ENCODE data around the gene ZNF654.

ZNF654 gene

GRCh38 chr3:88076712-88077111 is 17.7 kb downstream of the ZNF654 start:
- Histone ChIP-seq H3K4me3 (ENCODE audit: low read length, poor library complexity, severe bottlenecking) (no peak overlapping the region), H4K20me1 (ENCODE audit: insufficient read depth, low read length, poor library complexity, severe bottlenecking) (peaks cover 83% of the 10 kb centered on the region)

GRCh38 chr3:88078932-88079331 is 19.9 kb downstream of the ZNF654 start:
- no peak overlapping the region for H2AFZ ChIP-seq (ENCODE audit: low read length)

More at GRCh38 chr3:88076712-88077111, 17.7 kb downstream of the ZNF654 start:
- no peak overlapping the region for H3K9ac ChIP-seq (ENCODE audit: low read depth, low read length, poor library complexity, severe bottlenecking)
- H3K27me3 ChIP-seq (ENCODE audit: insufficient read depth, low read length, poor library complexity, severe bottlenecking): no peaks in the 10 kb centered on the region
- TF ChIP-seq CTCF (conservative IDR thresholded peaks at IDR 0.05; ENCODE audit: low read length) (no peak), EZH2phosphoT487 (IDR thresholded peaks at IDR 0.05; ENCODE audit: borderline replicate concordance) (no peak)
- 0 out of 2 replicates have a peak, but pooled peaks cover 6% of the 10 kb centered on the region for H3K36me3 ChIP-seq (ENCODE audit: insufficient read depth, low read length)
- H3K4me2 ChIP-seq (ENCODE audit: low read depth, low read length, poor library complexity, severe bottlenecking): no peak overlapping the region
- H2AFZ ChIP-seq (ENCODE audit: low read length): no peak overlapping the region
- H3K79me2 ChIP-seq (ENCODE audit: insufficient read depth, low read length): peaks cover 99% of the 10 kb centered on the region
- 0 out of 2 replicates have a peak, but pooled peaks cover 2% of the 10 kb centered on the region for H3K9me3 ChIP-seq (ENCODE audit: insufficient read depth, low read depth, low read length)
- no peaks in the 10 kb centered on the region for H3K9me2 ChIP-seq (replicated peaks; ENCODE audit: low read depth, low read length)
- H3K4me1 ChIP-seq (ENCODE audit: insufficient read depth, low read length, poor library complexity, severe bottlenecking): peaks cover 18% of the 10 kb centered on the region
- H3F3A ChIP-seq (ENCODE audit: low read depth): no peaks in the 10 kb centered on the region

GRCh38 chr3:88082854-88083253 is 23.8 kb downstream of the ZNF654 start:
- no peak overlapping the region for H3K4me3 ChIP-seq (ENCODE audit: low read length, poor library complexity, severe bottlenecking)
- peaks cover 86% of the 10 kb centered on the region for H3K79me2 ChIP-seq (ENCODE audit: insufficient read depth, low read length)

More at GRCh38 chr3:88078932-88079331, 19.9 kb downstream of the ZNF654 start:
- Histone ChIP-seq H3K4me1 (ENCODE audit: insufficient read depth, low read length, poor library complexity, severe bottlenecking) (peaks cover 18% of the 10 kb centered on the region), H3K36me3 (ENCODE audit: insufficient read depth, low read length) (no peaks in the 10 kb centered on the region), H3K4me2 (ENCODE audit: low read depth, low read length, poor library complexity, severe bottlenecking) (no peak overlapping the region), H3F3A (ENCODE audit: low read depth) (no peaks in the 10 kb centered on the region), H3K9me2 (replicated peaks; ENCODE audit: low read depth, low read length) (no peaks in the 10 kb centered on the region), H3K9ac (ENCODE audit: low read depth, low read length, poor library complexity, severe bottlenecking) (no peak overlapping the region), H3K79me2 (ENCODE audit: insufficient read depth, low read length) (peaks cover 98% of the 10 kb centered on the region), H3K27me3 (ENCODE audit: insufficient read depth, low read length, poor library complexity, severe bottlenecking) (no peaks in the 10 kb centered on the region), H3K9me3 (ENCODE audit: insufficient read depth, low read depth, low read length) (no peaks in the 10 kb centered on the region), H3K4me3 (ENCODE audit: low read length, poor library complexity, severe bottlenecking) (no peak overlapping the region), H4K20me1 (ENCODE audit: insufficient read depth, low read length, poor library complexity, severe bottlenecking) (peaks cover 87% of the 10 kb centered on the region)
- no peak for TF ChIP-seq CTCF (conservative IDR thresholded peaks at IDR 0.05; ENCODE audit: low read length)
- no peak for TF ChIP-seq EZH2phosphoT487 (IDR thresholded peaks at IDR 0.05; ENCODE audit: borderline replicate concordance)

More at GRCh38 chr3:88082854-88083253, 23.8 kb downstream of the ZNF654 start:
- TF ChIP-seq CTCF (conservative IDR thresholded peaks at IDR 0.05; ENCODE audit: low read length) (no peak), EZH2phosphoT487 (IDR thresholded peaks at IDR 0.05; ENCODE audit: borderline replicate concordance) (no peak)
- Histone ChIP-seq H3K27me3 (ENCODE audit: insufficient read depth, low read length, poor library complexity, severe bottlenecking) (no peaks in the 10 kb centered on the region), H2AFZ (ENCODE audit: low read length) (no peak overlapping the region), H3K9me3 (ENCODE audit: insufficient read depth, low read depth, low read length) (no peaks in the 10 kb centered on the region), H3K4me2 (ENCODE audit: low read depth, low read length, poor library complexity, severe bottlenecking) (no peak overlapping the region), H4K20me1 (ENCODE audit: insufficient read depth, low read length, poor library complexity, severe bottlenecking) (peaks cover 69% of the 10 kb centered on the region), H3F3A (ENCODE audit: low read depth) (no peaks in the 10 kb centered on the region), H3K36me3 (ENCODE audit: insufficient read depth, low read length) (peaks cover 22% of the 10 kb centered on the region; the same call in 1 of the 2 replicates), H3K9me2 (replicated peaks; ENCODE audit: low read depth, low read length) (no peaks in the 10 kb centered on the region), H3K9ac (ENCODE audit: low read depth, low read length, poor library complexity, severe bottlenecking) (no peak overlapping the region), H3K4me1 (ENCODE audit: insufficient read depth, low read length, poor library complexity, severe bottlenecking) (no peaks in the 10 kb centered on the region)

Measured in Loucy (cell line).